ENCODE measurements around the gene LELP1. TPM values are rescaled to one million over a fixed set of nuclear protein-coding genes. Genes with fewer than 3 reads are reported as not detected.

LELP1 gene
- total RNA-seq, 2 experiments from 2014 or later, result not detected

GRCh38 chr1:153195216-153195615 is 8.0 kb upstream of the LELP1 start:
- no peak for DNase-seq (ENCODE audit: low spot score)
- H4K20me1 ChIP-seq (ENCODE audit: insufficient read depth, low read length), result no peaks in the 10 kb centered on the region
- ChIA-PET CTCF (ENCODE audit: unreplicated experiment) (no interaction called here), POLR2A (interaction anchor here (1.0 kb wide), 1 partner anchor 11 kb away, joined by 3 read pairs; no protein-coding TSS in a partner anchor)
- H3K9me2 ChIP-seq (ENCODE audit: insufficient read depth, low read length), result no peaks in the 10 kb centered on the region
- H3K79me2 ChIP-seq (ENCODE audit: insufficient read depth, low read depth, low read length), result no peaks in the 10 kb centered on the region
- H3K4me3 ChIP-seq (ENCODE audit: low read depth, low read length, poor library complexity, severe bottlenecking), result no peak overlapping the region
- no TSS peak for BruUV-seq (replicated peaks)
- no peak overlapping the region for H3K4me2 ChIP-seq (ENCODE audit: low read length)
- no peaks in the 10 kb centered on the region for H3K36me3 ChIP-seq (ENCODE audit: insufficient read depth, low read length)
- H3K4me1 ChIP-seq (ENCODE audit: insufficient read depth, low read length, poor library complexity, severe bottlenecking), result no peaks in the 10 kb centered on the region
- no peak overlapping the region for H2AFZ ChIP-seq (ENCODE audit: low read length)
- intact Hi-C loops (cut with micrococcal nuclease; ENCODE audit: unreplicated experiment), result no loop called here
- TF ChIP-seq, protein P1, sequence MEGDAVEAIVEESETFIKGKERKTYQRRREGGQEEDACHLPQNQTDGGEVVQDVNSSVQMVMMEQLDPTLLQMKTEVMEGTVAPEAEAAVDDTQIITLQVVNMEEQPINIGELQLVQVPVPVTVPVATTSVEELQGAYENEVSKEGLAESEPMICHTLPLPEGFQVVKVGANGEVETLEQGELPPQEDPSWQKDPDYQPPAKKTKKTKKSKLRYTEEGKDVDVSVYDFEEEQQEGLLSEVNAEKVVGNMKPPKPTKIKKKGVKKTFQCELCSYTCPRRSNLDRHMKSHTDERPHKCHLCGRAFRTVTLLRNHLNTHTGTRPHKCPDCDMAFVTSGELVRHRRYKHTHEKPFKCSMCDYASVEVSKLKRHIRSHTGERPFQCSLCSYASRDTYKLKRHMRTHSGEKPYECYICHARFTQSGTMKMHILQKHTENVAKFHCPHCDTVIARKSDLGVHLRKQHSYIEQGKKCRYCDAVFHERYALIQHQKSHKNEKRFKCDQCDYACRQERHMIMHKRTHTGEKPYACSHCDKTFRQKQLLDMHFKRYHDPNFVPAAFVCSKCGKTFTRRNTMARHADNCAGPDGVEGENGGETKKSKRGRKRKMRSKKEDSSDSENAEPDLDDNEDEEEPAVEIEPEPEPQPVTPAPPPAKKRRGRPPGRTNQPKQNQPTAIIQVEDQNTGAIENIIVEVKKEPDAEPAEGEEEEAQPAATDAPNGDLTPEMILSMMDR (conservative IDR thresholded peaks at IDR 0.05; ENCODE audit: low read length), result no peak
- TF ChIP-seq EZH2phosphoT487 (IDR thresholded peaks at IDR 0.05; ENCODE audit: borderline replicate concordance, low read depth, low read length), result no peak
- no peaks in the 10 kb centered on the region for H3K9me3 ChIP-seq (ENCODE audit: low read length)
- H3K27ac ChIP-seq (ENCODE audit: low read depth, low read length, poor library complexity, severe bottlenecking), result no peak overlapping the region

DNA sequence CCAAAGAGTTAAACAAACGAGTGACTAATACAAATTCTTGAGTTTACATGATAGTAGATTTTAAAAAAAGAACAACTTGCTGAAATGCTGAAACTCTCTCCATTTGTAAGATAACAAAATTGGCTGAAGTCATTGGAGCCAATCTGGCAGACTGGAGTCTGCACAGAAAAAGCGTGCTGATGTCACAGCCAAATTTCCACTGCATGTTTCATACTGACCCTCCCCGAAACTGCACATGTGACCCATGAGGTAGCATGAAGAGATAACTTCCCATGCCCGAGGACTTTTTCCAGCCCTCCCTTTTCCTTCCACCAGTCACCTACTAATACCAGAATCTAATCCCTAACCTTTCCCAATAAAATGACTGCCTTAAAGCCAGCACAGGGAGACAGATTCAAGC is 1.2 kb upstream of the LELP1 start:
- H3K9me3 ChIP-seq (ENCODE audit: low read length), result no peaks in the 10 kb centered on the region
- POLR2A ChIA-PET, result no interaction called here
- TF ChIP-seq EZH2phosphoT487 (IDR thresholded peaks at IDR 0.05; ENCODE audit: borderline replicate concordance, low read depth, low read length), result no peak
- TF ChIP-seq, protein P1 (conservative IDR thresholded peaks at IDR 0.05; ENCODE audit: low read length), result no peak
- intact Hi-C loops (cut with micrococcal nuclease; ENCODE audit: unreplicated experiment), result no loop called here
- no peak overlapping the region for H3K27ac ChIP-seq (ENCODE audit: low read depth, low read length, poor library complexity, severe bottlenecking)
- H3K4me1 ChIP-seq (ENCODE audit: insufficient read depth, low read length, poor library complexity, severe bottlenecking), result no peaks in the 10 kb centered on the region
- no peak overlapping the region for H2AFZ ChIP-seq (ENCODE audit: low read length)
- H3K4me2 ChIP-seq (ENCODE audit: low read length), result no peak overlapping the region
- no TSS peak for BruUV-seq (replicated peaks)
- CTCF ChIA-PET (ENCODE audit: unreplicated experiment), result no interaction called here
- H3K4me3 ChIP-seq (ENCODE audit: low read depth, low read length, poor library complexity, severe bottlenecking), result no peak overlapping the region
- DNase-seq (ENCODE audit: low spot score), result no peak
- no peaks in the 10 kb centered on the region for H4K20me1 ChIP-seq (ENCODE audit: insufficient read depth, low read length)
- H3K9me2 ChIP-seq (ENCODE audit: insufficient read depth, low read length), result no peaks in the 10 kb centered on the region
- H3K36me3 ChIP-seq (ENCODE audit: insufficient read depth, low read length), result no peaks in the 10 kb centered on the region
- no peaks in the 10 kb centered on the region for H3K79me2 ChIP-seq (ENCODE audit: insufficient read depth, low read depth, low read length)

- H3K79me2 ChIP-seq (ENCODE audit: insufficient read depth, low read depth, low read length), result no peaks in the 10 kb centered on the region
- no peaks in the 10 kb centered on the region for H4K20me1 ChIP-seq (ENCODE audit: insufficient read depth, low read length)
- H3K27ac ChIP-seq (ENCODE audit: low read depth, low read length, poor library complexity, severe bottlenecking), result no peak overlapping the region
- intact Hi-C loops (cut with micrococcal nuclease; ENCODE audit: unreplicated experiment), result no loop called here
- H3K4me2 ChIP-seq (ENCODE audit: low read length), result no peak overlapping the region
- no peaks in the 10 kb centered on the region for H3K9me2 ChIP-seq (ENCODE audit: insufficient read depth, low read length)
- H3K9me3 ChIP-seq (ENCODE audit: low read length), result no peaks in the 10 kb centered on the region
- no peak overlapping the region for H3K4me3 ChIP-seq (ENCODE audit: low read depth, low read length, poor library complexity, severe bottlenecking)
- ChIA-PET POLR2A (interaction anchor here (0.8 kb wide), 1 partner anchor 11 kb away, joined by 3 read pairs; no protein-coding TSS in a partner anchor), CTCF (ENCODE audit: unreplicated experiment) (no interaction called here)
- BruUV-seq (replicated peaks), result no TSS peak
- H2AFZ ChIP-seq (ENCODE audit: low read length), result no peak overlapping the region
- H3K36me3 ChIP-seq (ENCODE audit: insufficient read depth, low read length), result no peaks in the 10 kb centered on the region
- TF ChIP-seq EZH2phosphoT487 (IDR thresholded peaks at IDR 0.05; ENCODE audit: borderline replicate concordance, low read depth, low read length), result no peak
- TF ChIP-seq, protein P1 (conservative IDR thresholded peaks at IDR 0.05; ENCODE audit: low read length), result no peak
- no peaks in the 10 kb centered on the region for H3K4me1 ChIP-seq (ENCODE audit: insufficient read depth, low read length, poor library complexity, severe bottlenecking)
- no peak for DNase-seq (ENCODE audit: low spot score)
Observed at GRCh38 chr1:153206631-153207030, 3.4 kb downstream of the LELP1 start.

Measured in OCI-LY7 (cell line).